Fibroblast of lung (primary cell): ENCODE data around the gene EIF2B2. TPM values are rescaled to one million over a fixed set of nuclear protein-coding genes. Genes with fewer than 3 reads are reported as not detected.

ENCODE experiments used
- DNase-seq, 2 donors: peaks; one replicate each; pipeline versions ENCODE4 v3.0.0 to v3.0.0-alpha.2; 2010; ENCODE audit warnings: low read depth in 2 of 2
- H2AFZ ChIP-seq: 2 replicates; pipeline ENCODE4 v1.5.1; 2012; ENCODE audit warnings: low read length, control low read depth, inconsistent platforms
- H3K27ac ChIP-seq: 2 replicates; pipeline ENCODE4 v1.5.1; 2011; ENCODE audit warnings: low read length, control low read depth; ENCODE audit not compliant: insufficient read depth
- H3K27me3 ChIP-seq: 2 replicates; pipeline ENCODE4 v1.5.1; 2011; ENCODE audit warnings: mild to moderate bottlenecking, low read length; ENCODE audit not compliant: control insufficient read depth, insufficient read depth
- H3K36me3 ChIP-seq: 2 replicates; pipeline ENCODE4 v1.5.1; 2011; ENCODE audit warnings: low read length; ENCODE audit not compliant: control insufficient read depth, insufficient read depth
- H3K4me1 ChIP-seq: 2 replicates; pipeline ENCODE4 v1.5.1; 2011; ENCODE audit warnings: low read length; ENCODE audit not compliant: control insufficient read depth, insufficient read depth; ENCODE audit errors: extremely low read depth
- H3K4me2 ChIP-seq: 2 replicates; pipeline ENCODE4 v1.5.1; 2011; ENCODE audit warnings: low read length, control low read depth; ENCODE audit not compliant: insufficient read depth; ENCODE audit errors: extremely low read depth
- H3K4me3 ChIP-seq, 4 experiments: fragments of 200-600 bp in 1 of 4; sonication (generic) in 1 of 4; replicated peaks in 1 of 4; 2 replicates each; pipeline ENCODE4 v1.5.1; 2011 to 2016; ENCODE audit warnings: low read length in 4 of 4, low read depth in 3 of 4, mild to moderate bottlenecking in 3 of 4, control low read depth in 2 of 4, inconsistent platforms in 1 of 4, mixed read lengths in 1 of 4; ENCODE audit not compliant: insufficient read depth in 1 of 4; ENCODE audit errors: control extremely low read depth in 1 of 4
- H3K79me2 ChIP-seq: 2 replicates; pipeline ENCODE4 v1.5.1; 2012; ENCODE audit warnings: mild to moderate bottlenecking, low read length, inconsistent platforms; ENCODE audit not compliant: control insufficient read depth, insufficient read depth
- H3K9ac ChIP-seq: 2 replicates; pipeline ENCODE4 v1.5.1; 2011; ENCODE audit warnings: mild to moderate bottlenecking, low read length, control low read depth; ENCODE audit not compliant: insufficient read depth
- H3K9me3 ChIP-seq: 2 replicates; pipeline ENCODE4 v1.5.1; 2012; ENCODE audit warnings: low read depth, low read length; ENCODE audit not compliant: control insufficient read depth, insufficient read depth
- H4K20me1 ChIP-seq: 2 replicates; pipeline ENCODE4 v1.5.1; 2011; ENCODE audit warnings: low read length; ENCODE audit not compliant: control insufficient read depth, insufficient read depth; ENCODE audit errors: extremely low read depth
- CTCF ChIP-seq, 2 donors: IDR thresholded peaks in 1 of 2; conservative IDR thresholded peaks in 1 of 2; 1 replicate in 1 of 2; 2 replicates in 1 of 2; pipeline ENCODE4 v1.5.1; 2011 to 2012; ENCODE audit warnings: low read length in 2 of 2, control low read depth in 1 of 2, inconsistent platforms in 1 of 2, low read depth in 1 of 2, mild to moderate bottlenecking in 1 of 2
- EZH2 ChIP-seq: IDR thresholded peaks from 2 replicates; pipeline ENCODE4 v1.5.1; 2012; ENCODE audit warnings: low read length, control low read depth, mild to moderate bottlenecking; ENCODE audit errors: missing control alignments
- polyA plus RNA-seq, 2 donors: library from polyadenylated mRNA; depleted of rRNA in 1 of 2; stranded (reverse) in 1 of 2; unstranded in 1 of 2; fragments of >200 nt; gene quantifications; 2 replicates each; pipeline ENCODE4 v1.2.1, GENCODE V29; 2011 to 2012; ENCODE audit warnings: missing spikeins in 1 of 2
- total RNA-seq: library from RNA; depleted of rRNA; stranded (reverse); fragments of >200 nt; gene quantifications from 2 replicates; pipeline ENCODE4 v1.2.1, GENCODE V29; 2014

The EIF2B2 gene
- total and polyA plus RNA-seq, 2 donors (not counting 1 experiment from before 2014, with no cell fraction given) = 30.2 to 83.6 TPM

- no peak overlapping the region for H3K4me2 ChIP-seq
- no peaks in the 10 kb centered on the region for H3K4me1 ChIP-seq
- H3K36me3 ChIP-seq = no peaks in the 10 kb centered on the region
- H3K4me3 ChIP-seq = no peak overlapping the region
- no peaks in the 10 kb centered on the region for H3K79me2 ChIP-seq
- H3K9me3 ChIP-seq = no peaks in the 10 kb centered on the region
- DNase-seq = no peak
- no peaks in the 10 kb centered on the region for H4K20me1 ChIP-seq
- H3K27ac ChIP-seq = no peak overlapping the region
- TF ChIP-seq CTCF (conservative IDR thresholded peaks at IDR 0.05 in 1 of 2, IDR thresholded peaks at IDR 0.05 in 1 of 2; ENCODE audit: low read depth in 1 of 2, low read length in 2 of 2) (no peak), EZH2 (no peak)
- H3K27me3 ChIP-seq = peaks cover 16% of the 10 kb centered on the region
- H3K9ac ChIP-seq = no peak overlapping the region
- no peak overlapping the region for H2AFZ ChIP-seq
Measured at GRCh38 chr14:74960736-74961135, 42.0 kb upstream of the EIF2B2 start.

- DNase-seq = no peak
- Histone ChIP-seq H3K9me3 (no peaks in the 10 kb centered on the region), H3K4me3 (no peak overlapping the region), H3K9ac (no peak overlapping the region), H3K36me3 (no peaks in the 10 kb centered on the region), H4K20me1 (no peaks in the 10 kb centered on the region), H3K4me2 (no peak overlapping the region), H3K27me3 (peaks cover 10% of the 10 kb centered on the region), H3K79me2 (no peaks in the 10 kb centered on the region), H3K4me1 (no peaks in the 10 kb centered on the region), H2AFZ (no peak overlapping the region), H3K27ac (no peak overlapping the region)
- TF ChIP-seq CTCF (conservative IDR thresholded peaks at IDR 0.05 in 1 of 2, IDR thresholded peaks at IDR 0.05 in 1 of 2; ENCODE audit: low read depth in 1 of 2, low read length in 2 of 2) (no peak), EZH2 (no peak)
Measured at GRCh38 chr14:74961238-74961911, 41.3 kb upstream of the EIF2B2 start.

GRCh38 chr14:74962046-74962445 is 40.7 kb upstream of the EIF2B2 start:
- no peaks in the 10 kb centered on the region for H4K20me1 ChIP-seq
- H3K4me2 ChIP-seq = no peak overlapping the region
- no peak overlapping the region for H2AFZ ChIP-seq
- H3K4me3 ChIP-seq = no peak overlapping the region
- H3K27ac ChIP-seq = no peak overlapping the region
- no peak overlapping the region for H3K9ac ChIP-seq
- TF ChIP-seq EZH2 (no peak), CTCF (conservative IDR thresholded peaks at IDR 0.05 in 1 of 2, IDR thresholded peaks at IDR 0.05 in 1 of 2; ENCODE audit: low read depth in 1 of 2, low read length in 2 of 2) (no peak)
- no peaks in the 10 kb centered on the region for H3K79me2 ChIP-seq
- H3K9me3 ChIP-seq = no peaks in the 10 kb centered on the region
- no peak for DNase-seq
- no peaks in the 10 kb centered on the region for H3K36me3 ChIP-seq
- no peaks in the 10 kb centered on the region for H3K4me1 ChIP-seq
- peaks cover 7% of the 10 kb centered on the region for H3K27me3 ChIP-seq
